A549 (cell line): ENCODE data around the gene ZSCAN18. TPM values are rescaled to one million over a fixed set of nuclear protein-coding genes. Genes with fewer than 3 reads are reported as not detected.

ENCODE experiments used
- ATAC-seq, 2 experiments: fragments of 200-7000 bp in 1 of 2; fragments of >200 bp in 1 of 2; cut with Nextera tagmentation in 1 of 2; cut with Tn5 transposase in 1 of 2; 3 replicates each; pipeline versions ENCODE4 v1.8.0 to v1.9.1; 2018 to 2020; ENCODE audit warnings: mild to moderate bottlenecking in 1 of 2, moderate library complexity in 1 of 2
- CTCF ChIA-PET: fragments of 300-600 bp; sonication (Branson Sonifier 250); formaldehyde crosslinking; extraction: SDS; loops from one replicate; lab custom pipeline; 2021; ENCODE audit warnings: antibody characterized with exemption, inconsistent platforms; lab: Yijun Ruan, JAX
- POLR2A ChIA-PET: fragments of 350-600 bp; formaldehyde crosslinking; extraction: SDS; loops from one replicate; lab custom pipeline; 2021; ENCODE audit warnings: antibody characterized with exemption, inconsistent platforms; lab: Yijun Ruan, JAX
- DNase-seq, 2 experiments: peaks; one replicate each; pipeline versions ENCODE4 v3.0.0 to v3.0.0-alpha.2; 2011 to 2016; ENCODE audit warnings: low read depth in 1 of 2, low spot score in 1 of 2
- FAIRE-seq: peaks from 2 replicates; lab custom pipeline; 2011; peaks lifted over from hg19 to GRCh38; lab: Jason Lieb, UNC
- H3K27ac ChIP-seq, 2 experiments: fragments of >200 bp; sonication (Bioruptor Twin); formaldehyde crosslinking; 3 replicates each; pipeline ENCODE4 v1.5.1; 2016 to 2017
- H3K4me1 ChIP-seq: fragments of >200 bp; sonication (Bioruptor Twin); formaldehyde crosslinking; 3 replicates; pipeline ENCODE4 v1.6.1; 2016
- H3K4me2 ChIP-seq: fragments of >200 bp; sonication (Bioruptor Twin); formaldehyde crosslinking; 3 replicates; pipeline ENCODE4 v1.6.1; 2016
- H3K4me3 ChIP-seq: fragments of >200 bp; sonication (Bioruptor Twin); formaldehyde crosslinking; 3 replicates; pipeline ENCODE4 v1.5.1; 2016
- H3K9me3 ChIP-seq: fragments of >200 bp; sonication (Bioruptor Twin); formaldehyde crosslinking; 3 replicates; pipeline ENCODE4 v1.6.1; 2016
- BCL3 ChIP-seq: fragments of >200 bp; sonication (Bioruptor Twin); formaldehyde crosslinking; IDR thresholded peaks from 3 replicates; pipeline ENCODE4 v1.6.1; 2016
- BHLHE40 ChIP-seq: IDR thresholded peaks from 2 replicates; pipeline ENCODE4 v1.6.1; 2012; ENCODE audit warnings: low read depth, low read length, inconsistent platforms
- CEBPB ChIP-seq, 2 experiments: fragments of >200 bp in 1 of 2; sonication (Bioruptor Twin) in 1 of 2; formaldehyde crosslinking in 1 of 2; IDR thresholded peaks; 2 replicates each; pipeline ENCODE4 v1.6.1; 2012 to 2016
- CTCF ChIP-seq: fragments of >200 bp; sonication (Bioruptor Twin); formaldehyde crosslinking; IDR thresholded peaks from 3 replicates; pipeline ENCODE4 v1.5.1; 2016
- EHF ChIP-seq: fragments of 250-450 bp; sonication (Bioruptor Pico); IDR thresholded peaks from 2 replicates; pipeline ENCODE4 v1.5.0; 2020; ENCODE audit warnings: mild to moderate bottlenecking
- ESRRA ChIP-seq: fragments of 150-350 bp; IDR thresholded peaks from 2 replicates; pipeline ENCODE4 v1.6.1; 2014; ENCODE audit warnings: mild to moderate bottlenecking, low read length, borderline replicate concordance
- FOSL2 ChIP-seq, 2 experiments: fragments of 450-650 bp in 1 of 2; fragments of >200 bp in 1 of 2; sonication (Bioruptor Twin) in 1 of 2; formaldehyde crosslinking; IDR thresholded peaks; 2 replicates each; pipeline versions ENCODE4 v1.5.0 to v1.6.1; 2016 to 2020; ENCODE audit warnings: mild to moderate bottlenecking in 1 of 2, moderate library complexity in 1 of 2
- FOXS1 ChIP-seq: fragments of 250-450 bp; sonication (Bioruptor Pico); IDR thresholded peaks from 2 replicates; pipeline ENCODE4 v1.5.0; 2020; ENCODE audit warnings: mild to moderate bottlenecking, moderate library complexity
- GATA3 ChIP-seq: IDR thresholded peaks from 2 replicates; pipeline ENCODE4 v1.6.1; 2012; ENCODE audit warnings: borderline replicate concordance
- HDAC2 ChIP-seq: fragments of 200-600 bp; sonication (generic); IDR thresholded peaks from 2 replicates; pipeline ENCODE4 v1.6.1; 2016
- HOXB5 ChIP-seq: fragments of 250-450 bp; sonication (Bioruptor Pico); IDR thresholded peaks from 2 replicates; pipeline ENCODE4 v1.5.0; 2020; ENCODE audit warnings: mild to moderate bottlenecking, moderate library complexity
- JUN ChIP-seq, 2 experiments: fragments of >200 bp; sonication (Bioruptor Twin); formaldehyde crosslinking; IDR thresholded peaks; 2 replicates in 1 of 2; 3 replicates in 1 of 2; pipeline ENCODE4 v1.6.1; 2016 to 2017
- JUNB ChIP-seq: fragments of >200 bp; sonication (Bioruptor Twin); formaldehyde crosslinking; IDR thresholded peaks from 2 replicates; pipeline ENCODE4 v1.6.1; 2016
- MAZ ChIP-seq: fragments of 150-350 bp; IDR thresholded peaks from 2 replicates; pipeline ENCODE4 v1.6.1; 2014; ENCODE audit warnings: antibody characterized with exemption, low read depth, low read length, borderline replicate concordance
- MYC ChIP-seq: IDR thresholded peaks from 2 replicates; pipeline ENCODE4 v1.6.1; 2012; ENCODE audit warnings: mild to moderate bottlenecking, inconsistent platforms, low read length, improper control_type of control experiment, borderline replicate concordance
- NR3C1 ChIP-seq: fragments of >200 bp; sonication (Bioruptor Twin); formaldehyde crosslinking; IDR thresholded peaks from 3 replicates; pipeline ENCODE4 v1.6.1; 2017
- RAD21 ChIP-seq, 2 experiments: fragments of >200 bp in 1 of 2; sonication (Bioruptor Twin) in 1 of 2; formaldehyde crosslinking in 1 of 2; IDR thresholded peaks in 1 of 2; conservative IDR thresholded peaks in 1 of 2; 2 replicates in 1 of 2; 3 replicates in 1 of 2; pipeline ENCODE4 v1.6.1; 2012 to 2018; ENCODE audit warnings: inconsistent platforms in 1 of 2
- RCOR1 ChIP-seq: fragments of 150-350 bp; IDR thresholded peaks from 2 replicates; pipeline ENCODE4 v1.6.1; 2014; ENCODE audit warnings: antibody characterized with exemption, low read length, low read depth
- SMC3 ChIP-seq: fragments of >200 bp; sonication (Bioruptor Twin); formaldehyde crosslinking; IDR thresholded peaks from 3 replicates; pipeline ENCODE4 v1.6.1; 2018; ENCODE audit warnings: inconsistent platforms
- TFCP2L1 ChIP-seq: fragments of 250-450 bp; sonication (Bioruptor Pico); IDR thresholded peaks from 2 replicates; pipeline ENCODE4 v1.5.0; 2021; ENCODE audit warnings: mild to moderate bottlenecking
- ZC3H11A ChIP-seq: fragments of 450-650 bp; IDR thresholded peaks from 2 replicates; pipeline ENCODE4 v1.6.1; 2014; ENCODE audit warnings: antibody characterized with exemption, mild to moderate bottlenecking
- ZFP36 ChIP-seq: fragments of 450-650 bp; IDR thresholded peaks from 2 replicates; pipeline ENCODE4 v1.6.1; 2014; ENCODE audit warnings: borderline replicate concordance; ENCODE audit not compliant: partially characterized antibody
- ZNF302 ChIP-seq: fragments of 250-450 bp; sonication (Bioruptor Pico); IDR thresholded peaks from 2 replicates; pipeline ENCODE4 v1.9.0; 2021; ENCODE audit warnings: inconsistent platforms, mild to moderate bottlenecking, moderate library complexity
- ZSCAN20 ChIP-seq: fragments of 250-450 bp; sonication (Bioruptor Pico); IDR thresholded peaks from 2 replicates; pipeline ENCODE4 v1.8.0; 2022; ENCODE audit warnings: mild to moderate bottlenecking, moderate library complexity
- whole genome bisulfite sequencing: methylation state at CpG from one replicate; pipeline ENCODE4 v1.1.6; 2017; ENCODE audit errors: missing lambda C conversion rate; 5-methylcytosine and 5-hydroxymethylcytosine counted together
- polyA plus RNA-seq, 4 experiments: library from polyadenylated mRNA; depleted of rRNA in 3 of 4; stranded (reverse); fragments of >200 nt; fragmentation: RNase III in 1 of 4; extraction: RNeasy Plus Mini Kit Qiagen cat#74134 plus additional on column Dnase treatment in 1 of 4; gene quantifications; 2 replicates in 3 of 4; 3 replicates in 1 of 4; pipeline ENCODE4 v1.2.3, GENCODE V29; 2011 to 2017
- TF ChIP-seq, protein P1 (sequence below): fragments of 250-450 bp; sonication (Bioruptor Pico); IDR thresholded peaks from 2 replicates; pipeline ENCODE4 v1.5.0; 2020; ENCODE audit warnings: low read depth, mild to moderate bottlenecking, moderate library complexity
- TF ChIP-seq, protein P2 (sequence below): fragments of 450-650 bp; IDR thresholded peaks from 2 replicates; pipeline ENCODE4 v1.6.1; 2014; ENCODE audit warnings: antibody characterized with exemption
- TF ChIP-seq, protein P3 (sequence below): IDR thresholded peaks from 2 replicates; pipeline ENCODE4 v1.6.1; 2012

The ZSCAN18 gene
- polyA plus RNA-seq, 2 of the 4 experiments (the other 2 are of a cell fraction) = 2.3 to 2.9 TPM

DNA sequence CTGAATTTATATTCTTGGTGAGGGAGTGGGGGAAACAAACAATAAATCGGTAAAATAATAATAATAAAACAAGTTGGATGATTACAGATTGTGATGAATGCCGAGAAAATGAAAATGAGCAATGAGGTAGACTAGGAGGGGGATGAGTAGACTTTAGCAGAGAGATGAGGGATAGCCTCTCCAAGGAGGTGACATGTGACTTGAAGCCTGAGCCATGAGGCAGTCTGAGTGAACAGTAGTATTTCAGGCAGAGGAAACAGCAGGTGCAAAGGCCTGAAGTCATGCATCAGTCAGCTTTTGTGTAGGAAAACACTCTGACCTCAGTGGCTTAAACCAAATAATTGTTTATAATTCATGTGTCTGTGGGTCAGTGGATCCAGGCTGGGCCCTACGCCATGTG lies 34.3 kb downstream of the ZSCAN18 start:
- DNase-seq = no peak
- no peak for ATAC-seq
- ChIA-PET CTCF (no interaction called here), POLR2A (no interaction called here)
- Histone ChIP-seq H3K4me3 (no peak overlapping the region), H3K9me3 (peaks cover 87% of the 10 kb centered on the region), H3K4me2 (no peak overlapping the region), H3K4me1 (no peaks in the 10 kb centered on the region), H3K27ac (no peak overlapping the region)
- no peak for TF ChIP-seq NR3C1
- no peak for TF ChIP-seq RAD21 (conservative IDR thresholded peaks at IDR 0.05 in 1 of 2, IDR thresholded peaks at IDR 0.05 in 1 of 2)
- no peak for TF ChIP-seq MAZ
- TF ChIP-seq, protein P1, sequence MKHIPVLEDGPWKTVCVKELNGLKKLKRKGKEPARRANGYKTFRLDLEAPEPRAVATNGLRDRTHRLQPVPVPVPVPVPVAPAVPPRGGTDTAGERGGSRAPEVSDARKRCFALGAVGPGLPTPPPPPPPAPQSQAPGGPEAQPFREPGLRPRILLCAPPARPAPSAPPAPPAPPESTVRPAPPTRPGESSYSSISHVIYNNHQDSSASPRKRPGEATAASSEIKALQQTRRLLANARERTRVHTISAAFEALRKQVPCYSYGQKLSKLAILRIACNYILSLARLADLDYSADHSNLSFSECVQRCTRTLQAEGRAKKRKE (CRISPR knock-in tag) = no peak
- TF ChIP-seq RCOR1 = no peak
- TF ChIP-seq HOXB5 = no peak
- no peak for TF ChIP-seq JUN (IDR thresholded peaks at IDR 0.05)
- TF ChIP-seq CEBPB (IDR thresholded peaks at IDR 0.05) = no peak
- TF ChIP-seq, protein P2, sequence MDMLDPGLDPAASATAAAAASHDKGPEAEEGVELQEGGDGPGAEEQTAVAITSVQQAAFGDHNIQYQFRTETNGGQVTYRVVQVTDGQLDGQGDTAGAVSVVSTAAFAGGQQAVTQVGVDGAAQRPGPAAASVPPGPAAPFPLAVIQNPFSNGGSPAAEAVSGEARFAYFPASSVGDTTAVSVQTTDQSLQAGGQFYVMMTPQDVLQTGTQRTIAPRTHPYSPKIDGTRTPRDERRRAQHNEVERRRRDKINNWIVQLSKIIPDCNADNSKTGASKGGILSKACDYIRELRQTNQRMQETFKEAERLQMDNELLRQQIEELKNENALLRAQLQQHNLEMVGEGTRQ = no peak
- no peak for TF ChIP-seq SMC3
- no peak for TF ChIP-seq FOSL2 (IDR thresholded peaks at IDR 0.05)
- TF ChIP-seq FOSL2 (CRISPR knock-in tag; IDR thresholded peaks at IDR 0.05) = no peak
- no peak for TF ChIP-seq EHF (CRISPR knock-in tag)
- no peak for TF ChIP-seq BHLHE40
- TF ChIP-seq ZC3H11A = no peak
- no peak for TF ChIP-seq FOXS1
- TF ChIP-seq JUNB = no peak
- TF ChIP-seq ZSCAN20 = no peak
- no peak for TF ChIP-seq ZFP36
- FAIRE-seq = no peak
- WGBS = 20% methylated on average over 3 of the region's 3 CpGs

- WGBS = 77% methylated on average over 22 of the region's 24 CpGs
- FAIRE-seq (no peak), DNase-seq (no peak), ATAC-seq (no peak)
- Histone ChIP-seq H3K4me2 (no peak overlapping the region), H3K27ac (no peak overlapping the region), H3K9me3 (peaks cover 83% of the 10 kb centered on the region), H3K4me1 (no peaks in the 10 kb centered on the region), H3K4me3 (no peak overlapping the region)
- POLR2A ChIA-PET = no interaction called here
- CTCF ChIA-PET = interaction anchor here (1.1 kb wide), 1 partner anchor 15 kb away, joined by 5 read pairs; no protein-coding TSS in a partner anchor
- TF ChIP-seq RAD21 (conservative IDR thresholded peaks at IDR 0.05 in 1 of 2, IDR thresholded peaks at IDR 0.05 in 1 of 2) (no peak), TFCP2L1 (CRISPR knock-in tag) (no peak), HDAC2 (no peak)
- TF ChIP-seq, protein P3, sequence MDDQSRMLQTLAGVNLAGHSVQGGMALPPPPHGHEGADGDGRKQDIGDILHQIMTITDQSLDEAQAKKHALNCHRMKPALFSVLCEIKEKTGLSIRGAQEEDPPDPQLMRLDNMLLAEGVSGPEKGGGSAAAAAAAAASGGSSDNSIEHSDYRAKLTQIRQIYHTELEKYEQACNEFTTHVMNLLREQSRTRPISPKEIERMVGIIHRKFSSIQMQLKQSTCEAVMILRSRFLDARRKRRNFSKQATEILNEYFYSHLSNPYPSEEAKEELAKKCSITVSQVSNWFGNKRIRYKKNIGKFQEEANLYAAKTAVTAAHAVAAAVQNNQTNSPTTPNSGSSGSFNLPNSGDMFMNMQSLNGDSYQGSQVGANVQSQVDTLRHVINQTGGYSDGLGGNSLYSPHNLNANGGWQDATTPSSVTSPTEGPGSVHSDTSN = no peak
Measured at GRCh38 chr19:58060231-58060630, 37.8 kb downstream of the ZSCAN18 start.

- 76% methylated on average over 25 of the region's 28 CpGs for WGBS
- no peak overlapping the region for H3K4me3 ChIP-seq
- H3K4me2 ChIP-seq = no peak overlapping the region
- TF ChIP-seq FOXS1 (no peak), ESRRA (no peak), ZNF302 (CRISPR knock-in tag) (no peak), MYC (no peak), ZC3H11A (no peak), JUNB (no peak), CTCF (no peak), TFCP2L1 (CRISPR knock-in tag) (no peak), BCL3 (no peak), GATA3 (no peak), JUN (IDR thresholded peaks at IDR 0.05) (no peak)
Measured at GRCh38 chr19:58059671-58060078, 38.4 kb downstream of the ZSCAN18 start.

More at GRCh38 chr19:58059671-58060078, 38.4 kb downstream of the ZSCAN18 start:
- ChIA-PET CTCF (interaction anchor here (1.1 kb wide), 1 partner anchor 16 kb away, joined by 5 read pairs; no protein-coding TSS in a partner anchor), POLR2A (interaction anchor here (0.6 kb wide), 1 partner anchor 41 kb away, joined by 3 read pairs; no protein-coding TSS in a partner anchor)
- Histone ChIP-seq H3K27ac (no peak overlapping the region), H3K9me3 (peaks cover 85% of the 10 kb centered on the region), H3K4me1 (no peaks in the 10 kb centered on the region)
- FAIRE-seq (no peak), DNase-seq (no peak), ATAC-seq (no peak)
